GM21381 (cell line): ENCODE data around the gene TMED9.
"Not testable (repeated sequence)": the region's sequence is repeated elsewhere in the genome, so short reads cannot be mapped to it uniquely, and the experiment has no call there.

ENCODE experiments used
- ATAC-seq: cut with Tn5 transposase; IDR thresholded peaks from one replicate; pipeline ENCODE4 v1.9.1; 2021; ENCODE audit warnings: mild to moderate bottlenecking, moderate library complexity; ENCODE audit not compliant: unreplicated experiment

TMED9 gene

DNA sequence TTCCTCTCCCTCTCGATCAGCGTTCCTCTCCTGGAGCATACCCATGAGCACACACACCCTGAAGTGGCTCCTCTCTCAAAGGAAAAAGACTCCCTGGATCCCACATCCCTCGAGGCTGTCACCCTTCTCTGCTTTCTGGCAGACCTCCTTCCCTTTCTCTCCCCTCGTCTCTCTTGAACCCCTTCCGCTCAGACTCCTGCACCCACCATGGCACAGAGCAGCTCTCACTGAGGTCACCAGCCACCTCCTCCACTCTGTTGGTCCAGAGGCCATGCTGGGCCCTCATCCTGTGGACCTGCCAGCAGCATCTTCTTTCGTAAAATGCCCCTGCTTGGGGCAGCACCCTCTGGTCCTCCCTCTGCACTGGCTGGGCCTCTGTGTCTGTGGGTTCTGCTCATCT, 13.7 kb downstream of the TMED9 start:
- ATAC-seq: no peak

DNA sequence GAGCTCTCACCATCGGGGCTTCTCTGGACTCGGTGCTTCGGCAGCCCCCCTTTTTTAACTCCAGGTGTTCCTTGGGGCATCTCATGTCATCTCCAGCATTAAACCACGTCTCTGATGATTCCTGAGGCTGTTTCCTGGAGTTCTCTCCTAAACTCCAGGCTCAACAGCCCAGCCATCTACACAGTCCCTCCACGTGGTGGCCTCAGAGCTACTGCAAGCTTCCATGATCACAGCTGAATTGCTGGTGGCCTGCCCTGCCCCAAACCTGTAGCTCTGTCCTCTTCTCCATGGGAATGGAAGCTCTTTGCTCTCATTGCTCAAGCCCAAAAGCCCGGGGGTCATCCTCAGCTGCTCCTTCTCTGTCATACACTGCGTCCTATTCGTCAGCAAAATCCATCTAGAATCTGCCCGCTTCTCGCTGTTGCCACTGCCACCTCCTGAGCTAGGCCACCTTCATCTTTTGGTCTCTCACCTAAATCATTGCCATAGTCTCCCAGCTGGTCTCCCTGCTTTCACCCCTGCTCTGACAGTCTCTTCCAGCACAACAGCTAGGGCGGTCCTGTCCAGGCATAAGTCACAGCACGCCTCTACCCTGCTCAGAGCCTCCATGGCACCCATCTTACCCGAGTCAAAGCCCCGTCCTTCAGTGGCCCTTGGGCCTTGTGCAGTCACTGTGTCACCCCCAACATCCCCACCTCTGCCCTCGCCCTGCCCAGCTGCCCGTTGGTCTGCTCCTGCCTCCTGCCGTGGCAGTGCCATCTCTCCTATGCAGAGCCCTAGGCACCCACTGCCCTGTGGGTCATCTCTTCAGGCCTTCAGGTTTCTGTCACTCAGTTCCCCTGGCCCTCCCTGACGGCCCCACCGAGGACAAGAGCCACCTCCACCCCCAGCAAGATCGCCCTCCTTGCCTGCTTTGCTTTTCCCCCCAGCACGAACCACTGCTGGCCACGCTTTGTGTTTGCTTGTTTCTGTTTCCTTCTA, 14.4 kb downstream of the TMED9 start:
- ATAC-seq: no peak

DNA sequence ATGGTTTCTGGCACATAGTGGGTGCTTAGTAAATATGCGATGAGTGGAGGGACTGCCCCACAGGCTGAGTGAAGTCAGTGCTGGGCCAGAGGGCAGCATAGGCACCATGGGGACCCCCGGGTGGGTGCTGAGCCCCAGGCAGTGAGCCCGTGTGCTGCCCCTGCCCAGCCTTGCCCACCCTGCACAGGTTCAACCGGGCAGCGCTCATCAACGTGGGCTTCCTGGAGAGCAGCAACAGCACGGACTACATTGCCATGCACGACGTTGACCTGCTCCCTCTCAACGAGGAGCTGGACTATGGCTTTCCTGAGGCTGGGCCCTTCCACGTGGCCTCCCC, 15.1 kb downstream of the TMED9 start:
- ATAC-seq: no peak

DNA sequence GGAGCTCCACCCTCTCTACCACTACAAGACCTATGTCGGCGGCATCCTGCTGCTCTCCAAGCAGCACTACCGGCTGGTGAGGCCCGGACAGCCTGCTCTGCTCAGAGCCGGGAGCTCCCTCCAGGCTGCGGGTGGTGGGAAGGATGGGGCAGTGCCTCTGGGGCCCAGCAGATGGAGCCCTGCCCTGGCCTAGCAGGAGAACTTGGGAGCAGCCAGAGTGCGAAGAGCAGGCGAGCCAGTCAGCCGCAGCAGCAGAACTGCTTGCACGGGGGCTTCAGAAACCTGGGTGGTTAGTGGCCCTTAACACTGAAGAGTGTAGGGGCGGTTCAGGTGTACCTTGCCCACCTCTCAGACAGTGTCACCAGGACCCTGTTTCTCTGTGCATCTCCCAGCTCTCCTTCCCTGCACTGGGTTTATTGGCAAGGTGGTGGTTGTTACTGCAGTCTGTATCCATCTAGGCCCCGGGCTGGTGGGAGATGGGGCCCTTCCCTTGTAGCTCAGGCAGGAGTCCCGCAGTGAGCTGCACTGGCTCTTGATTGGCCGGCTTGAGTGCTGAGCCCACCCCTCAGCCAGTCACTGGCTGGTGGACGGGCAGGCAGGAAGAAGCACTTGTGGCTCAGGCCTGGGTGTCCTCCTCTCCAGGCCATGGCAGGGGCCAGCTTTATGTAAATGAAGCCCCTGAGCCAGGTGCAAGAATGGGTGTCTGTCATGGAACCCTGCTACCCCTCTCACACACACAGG, 15.6 kb downstream of the TMED9 start:
- ATAC-seq: no peak

DNA sequence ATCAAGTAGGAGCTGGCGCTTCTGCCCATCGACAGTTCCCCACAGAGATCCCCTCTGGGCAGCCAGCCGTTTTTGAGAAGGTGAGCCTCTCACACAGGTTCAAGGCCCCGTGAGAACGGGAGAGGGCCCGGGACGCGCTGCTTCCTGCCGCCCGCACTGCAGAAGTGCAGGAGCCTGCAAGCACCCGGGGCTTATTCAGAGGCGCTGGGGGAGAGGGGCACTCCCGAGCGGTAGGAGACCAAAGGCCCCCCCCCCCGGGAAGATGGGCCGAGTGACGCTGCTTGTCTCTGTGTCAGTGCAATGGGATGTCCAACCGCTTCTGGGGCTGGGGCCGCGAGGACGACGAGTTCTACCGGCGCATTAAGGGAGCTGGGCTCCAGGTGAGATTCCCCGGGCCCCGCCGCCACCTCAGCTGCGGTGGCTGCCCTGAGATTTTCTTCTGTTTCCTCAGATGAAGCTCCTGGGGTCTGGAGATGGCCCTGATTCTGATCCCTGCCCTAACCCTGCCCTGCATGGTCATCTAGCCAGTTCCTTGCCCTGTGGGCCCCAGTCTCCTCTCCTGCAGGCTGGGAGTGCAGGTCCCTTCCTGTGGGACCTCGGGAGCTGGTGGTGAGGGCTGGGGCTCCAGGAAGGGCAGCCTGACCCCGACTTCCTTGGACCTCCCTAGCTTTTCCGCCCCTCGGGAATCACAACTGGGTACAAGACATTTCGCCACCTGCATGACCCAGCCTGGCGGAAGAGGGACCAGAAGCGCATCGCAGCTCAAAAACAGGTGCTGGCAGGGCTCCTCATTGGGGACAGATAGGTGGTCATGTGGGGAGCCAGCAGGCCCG, 16.5 kb downstream of the TMED9 start:
- no peak for ATAC-seq

DNA sequence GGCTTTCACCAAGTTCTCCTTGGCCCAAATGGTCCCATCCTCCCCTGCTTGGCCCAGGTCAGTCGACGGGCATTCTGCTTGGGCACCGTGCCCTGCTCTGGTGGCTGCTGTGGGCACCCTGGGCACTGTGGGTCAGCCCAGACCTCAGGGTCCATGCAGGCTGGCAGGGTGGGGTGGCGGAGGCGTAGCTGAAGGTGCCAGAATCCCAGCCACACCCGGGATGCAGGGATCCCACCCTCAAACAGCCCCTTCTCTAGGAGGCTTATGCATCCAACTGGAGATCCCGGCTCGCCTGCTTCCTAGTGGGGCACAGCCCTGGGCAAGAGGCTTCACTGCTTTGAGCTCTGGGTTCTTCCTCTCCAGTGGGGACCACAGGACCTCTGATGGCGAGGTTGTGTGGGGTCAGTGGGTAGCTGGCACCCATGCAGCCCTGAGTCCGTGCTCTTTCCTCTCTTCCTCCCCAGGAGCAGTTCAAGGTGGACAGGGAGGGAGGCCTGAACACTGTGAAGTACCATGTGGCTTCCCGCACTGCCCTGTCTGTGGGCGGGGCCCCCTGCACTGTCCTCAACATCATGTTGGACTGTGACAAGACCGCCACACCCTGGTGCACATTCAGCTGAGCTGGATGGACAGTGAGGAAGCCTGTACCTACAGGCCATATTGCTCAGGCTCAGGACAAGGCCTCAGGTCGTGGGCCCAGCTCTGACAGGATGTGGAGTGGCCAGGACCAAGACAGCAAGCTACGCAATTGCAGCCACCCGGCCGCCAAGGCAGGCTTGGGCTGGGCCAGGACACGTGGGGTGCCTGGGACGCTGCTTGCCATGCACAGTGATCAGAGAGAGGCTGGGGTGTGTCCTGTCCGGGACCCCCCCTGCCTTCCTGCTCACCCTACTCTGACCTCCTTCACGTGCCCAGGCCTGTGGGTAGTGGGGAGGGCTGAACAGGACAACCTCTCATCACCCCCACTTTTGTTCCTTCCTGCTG, 17.4 kb downstream of the TMED9 start:
- ATAC-seq: no peak

DNA sequence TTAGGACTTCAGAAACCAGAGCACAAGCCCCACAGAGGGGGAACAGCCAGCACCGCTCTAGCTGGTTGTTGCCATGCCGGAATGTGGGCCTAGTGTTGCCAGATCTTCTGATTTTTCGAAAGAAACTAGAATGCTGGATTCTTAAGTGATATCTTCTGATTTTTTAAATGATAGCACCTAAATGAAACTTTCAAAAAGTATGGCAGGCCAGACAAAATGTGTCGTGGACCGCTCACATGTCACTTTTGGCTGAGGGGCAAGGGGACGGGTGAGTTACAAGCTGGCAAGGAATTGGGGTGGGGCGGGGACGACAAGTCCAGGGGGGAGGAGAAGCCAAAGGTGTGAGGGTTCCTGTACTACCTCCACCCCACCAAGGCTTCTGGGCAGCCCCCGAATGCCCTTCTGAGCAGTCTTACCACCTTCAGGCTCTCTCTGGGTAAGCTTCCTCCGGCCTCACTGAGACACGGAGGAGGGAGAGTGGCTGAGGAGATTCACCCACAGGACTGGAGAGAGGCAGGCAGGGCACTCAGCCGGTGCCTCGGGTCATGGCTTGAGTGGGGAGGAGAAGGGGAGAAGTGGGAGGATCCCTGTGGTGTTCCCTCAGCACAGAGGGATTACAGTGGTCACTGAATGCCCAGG, 18.2 kb downstream of the TMED9 start:
- ATAC-seq: no peak

DNA sequence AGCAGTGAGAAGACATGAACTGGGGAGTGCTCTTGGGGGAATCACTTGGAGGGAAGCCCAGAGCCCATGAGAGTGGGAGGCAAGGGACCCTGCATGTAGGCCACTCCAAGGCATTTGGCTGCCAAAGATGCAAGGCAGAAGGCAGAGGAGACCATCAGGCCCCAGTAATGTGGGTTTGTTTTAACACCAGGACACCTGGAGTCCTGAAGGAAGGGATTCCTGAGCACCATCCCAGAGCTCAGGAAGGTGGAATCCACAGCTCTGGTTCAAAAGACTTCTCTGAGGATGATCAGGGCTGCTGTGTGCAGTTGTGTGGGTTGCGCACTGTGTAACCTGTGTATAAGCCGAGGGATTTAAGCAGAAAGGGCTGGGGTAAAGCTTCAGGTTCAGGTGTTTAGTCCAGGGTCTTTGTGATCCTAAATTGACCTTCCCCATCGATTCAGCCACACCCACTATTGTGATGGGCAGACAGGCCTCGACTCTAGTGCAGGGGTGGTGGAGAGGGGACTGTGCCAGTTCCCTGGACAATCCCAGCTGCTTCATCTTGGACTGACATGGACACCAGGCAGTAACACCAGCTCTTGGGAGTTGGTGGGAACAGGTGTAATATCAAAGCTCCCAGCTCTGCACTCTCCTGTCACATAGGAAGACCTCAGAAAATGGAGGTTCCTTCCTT, 18.9 kb downstream of the TMED9 start:
- ATAC-seq: no peak

DNA sequence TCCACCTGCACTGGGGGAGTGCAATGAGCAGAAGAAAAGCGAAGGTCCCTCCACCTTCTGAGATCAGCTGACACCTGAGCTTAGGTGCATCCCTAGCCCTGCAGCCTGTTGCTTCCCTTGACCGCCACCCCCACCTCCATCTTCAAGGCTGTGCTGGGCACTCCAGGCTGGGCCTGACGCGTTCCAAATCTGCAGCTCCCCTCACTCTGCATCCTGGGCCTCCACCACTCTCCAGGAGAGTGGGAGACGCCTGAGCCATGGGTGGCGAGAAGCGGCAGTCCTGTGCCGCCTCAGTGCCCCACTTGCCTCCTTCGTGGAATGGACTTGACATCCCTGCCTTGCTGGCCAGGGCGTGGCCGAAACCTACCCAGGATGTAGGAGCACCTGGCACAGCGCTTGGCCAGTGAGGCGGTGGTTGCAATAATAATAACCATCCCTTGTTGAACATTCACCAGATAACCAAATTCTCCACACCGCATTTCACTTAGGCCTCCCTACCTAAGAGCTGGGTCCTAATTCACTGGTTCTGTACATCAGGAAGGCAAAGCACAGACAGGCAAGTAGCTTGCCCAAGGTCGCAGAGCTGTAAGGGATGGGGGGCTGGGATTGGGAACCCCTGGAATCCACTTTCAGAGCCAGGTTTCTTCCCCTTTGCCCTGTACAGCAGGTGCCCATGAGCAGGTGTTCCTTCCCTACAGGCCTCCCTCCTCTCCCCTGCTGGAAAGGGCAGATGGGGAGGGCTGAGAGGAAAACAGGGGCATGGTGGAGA, 19.6 kb downstream of the TMED9 start:
- no peak for ATAC-seq

DNA sequence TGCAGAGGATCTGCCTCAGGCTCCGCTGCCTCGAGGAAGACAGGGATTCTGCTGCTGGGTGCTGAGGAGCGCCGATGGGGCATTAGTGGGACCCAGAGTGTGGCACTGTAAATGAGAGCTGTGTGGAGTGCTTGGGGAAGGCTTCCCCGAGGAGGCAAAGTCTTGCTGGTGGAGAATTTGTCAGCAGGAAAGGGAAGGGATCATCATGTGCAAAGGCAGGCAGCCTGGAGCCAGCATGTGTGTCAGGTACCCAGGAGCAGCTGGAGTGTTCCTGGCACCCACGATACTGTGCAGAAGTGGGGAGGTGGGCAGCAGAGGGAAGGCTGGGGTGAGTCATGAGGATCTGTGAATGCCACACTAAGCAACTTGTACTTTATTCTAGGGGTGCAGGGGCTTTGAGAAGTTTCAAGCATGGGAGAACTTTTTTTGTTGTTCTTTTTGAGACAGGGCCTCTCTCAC, 20.2 kb downstream of the TMED9 start:
- ATAC-seq: no peak

DNA sequence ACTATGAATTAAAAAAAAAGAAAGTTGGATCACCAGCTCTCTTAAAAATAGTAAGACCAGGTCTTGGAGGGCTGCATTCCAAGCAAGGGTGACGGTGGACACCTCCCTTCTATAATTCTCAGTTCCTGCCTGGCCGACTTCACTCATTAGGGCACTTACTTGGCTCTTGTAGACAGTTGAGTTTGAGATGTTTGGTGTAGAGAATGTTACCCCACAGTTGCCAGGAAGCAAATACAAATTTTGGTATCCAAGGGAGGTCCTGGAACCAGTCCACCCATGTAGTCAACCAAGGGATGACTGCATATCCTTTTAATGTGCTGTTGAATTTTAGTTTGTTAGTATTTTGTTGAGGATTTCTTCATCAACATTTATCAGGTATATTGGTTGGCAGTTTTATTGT, 28.6 kb downstream of the TMED9 start:
- no peak for ATAC-seq

DNA sequence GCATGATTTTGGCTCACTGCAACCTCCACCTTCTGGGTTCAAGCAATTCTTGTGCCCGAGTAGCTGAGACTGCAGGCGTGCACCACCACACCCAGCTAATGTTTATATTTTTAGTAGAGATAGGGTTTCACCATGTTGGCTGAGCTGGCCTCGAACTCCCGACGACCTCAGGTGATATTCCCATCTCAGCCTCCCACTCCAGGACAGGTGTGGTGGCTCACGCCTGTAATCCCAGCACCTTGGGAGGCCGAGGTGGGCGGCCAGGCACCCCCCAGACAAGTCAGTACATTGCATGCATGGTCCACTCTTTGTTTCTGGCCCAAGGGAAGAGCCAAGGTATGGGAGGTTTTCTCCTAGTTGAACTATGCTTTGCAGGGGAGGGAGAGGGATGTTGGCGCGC, 32.2 kb downstream of the TMED9 start:
- ATAC-seq: not testable (repeated sequence)

DNA sequence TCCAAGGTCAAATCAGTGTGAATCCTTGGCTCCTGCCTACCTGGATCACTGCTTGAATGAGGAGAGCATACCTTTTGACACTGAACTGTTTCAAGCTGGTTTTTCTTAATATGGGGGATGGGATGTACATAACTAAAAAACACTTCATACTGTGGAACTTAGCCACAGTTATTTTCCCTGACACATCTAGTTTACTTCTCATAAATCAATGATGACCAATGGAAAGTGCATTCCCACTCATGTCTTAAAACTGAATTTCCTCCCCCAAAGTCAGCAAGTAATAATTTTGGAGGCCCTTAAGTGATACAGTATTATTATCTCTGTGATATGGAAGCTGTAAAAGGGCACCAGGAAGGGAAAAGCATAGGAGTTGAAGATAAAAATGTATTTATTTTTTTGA, 38.2 kb downstream of the TMED9 start:
- ATAC-seq: not testable (repeated sequence)

DNA sequence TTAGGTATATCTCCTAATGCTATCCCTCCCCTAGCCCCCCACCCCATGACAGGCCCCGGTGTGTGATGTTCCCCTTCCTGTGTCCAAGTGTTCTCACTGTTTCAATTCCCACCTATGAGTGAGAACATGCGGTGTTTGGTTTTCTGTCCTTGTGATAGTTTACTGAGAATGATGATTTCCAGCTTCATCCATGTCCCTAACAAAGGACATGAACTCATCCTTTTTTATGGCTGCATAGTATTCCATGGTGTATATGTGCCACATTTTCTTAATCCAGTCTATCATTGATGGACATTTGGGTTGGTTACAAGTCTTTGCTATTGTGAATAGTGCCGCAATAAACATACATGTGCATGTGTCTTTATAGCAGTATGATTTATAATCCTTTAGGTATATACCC, 42.9 kb downstream of the TMED9 start:
- not testable (repeated sequence) for ATAC-seq

DNA sequence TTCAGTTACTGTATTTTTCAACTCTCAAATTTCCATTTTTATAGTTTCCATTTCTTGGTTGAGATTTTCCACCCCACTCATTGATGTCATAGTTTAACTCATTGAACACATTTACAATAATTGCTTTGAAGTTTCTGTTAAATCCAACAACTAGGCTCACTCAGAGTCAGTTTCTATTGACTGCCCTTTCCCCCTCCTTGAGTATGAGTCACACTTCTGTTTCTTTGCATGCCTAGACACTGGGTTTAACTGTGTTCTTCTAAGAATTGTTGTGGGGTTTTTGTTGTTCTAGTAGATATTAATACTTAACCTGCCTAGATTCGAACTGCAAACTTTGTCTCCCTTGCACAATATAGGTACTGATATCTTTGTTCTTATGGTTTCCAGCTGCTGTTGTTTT, 53.5 kb downstream of the TMED9 start:
- not testable (repeated sequence) for ATAC-seq
